SU-DHL-6 (cell line): ENCODE measurements around the gene MPRIP.

Experiments
- EZH2phosphoT487 ChIP-seq: fragments of 200-600 bp; sonication (generic), shearing (Covaris generic); conservative IDR thresholded peaks from 2 replicates; pipeline ENCODE4 v1.6.1; 2018; ENCODE audit warnings: mild to moderate bottlenecking, antibody characterized with exemption, low read length, moderate library complexity, mixed read lengths
- TF ChIP-seq, protein P1 (sequence below): fragments of 200-600 bp; sonication (generic); IDR thresholded peaks from one replicate; pipeline ENCODE4 v1.5.1; 2017; ENCODE audit warnings: antibody characterized with exemption, mild to moderate bottlenecking, low read length, moderate library complexity; ENCODE audit not compliant: insufficient read depth, poor library complexity, severe bottlenecking

DNA sequence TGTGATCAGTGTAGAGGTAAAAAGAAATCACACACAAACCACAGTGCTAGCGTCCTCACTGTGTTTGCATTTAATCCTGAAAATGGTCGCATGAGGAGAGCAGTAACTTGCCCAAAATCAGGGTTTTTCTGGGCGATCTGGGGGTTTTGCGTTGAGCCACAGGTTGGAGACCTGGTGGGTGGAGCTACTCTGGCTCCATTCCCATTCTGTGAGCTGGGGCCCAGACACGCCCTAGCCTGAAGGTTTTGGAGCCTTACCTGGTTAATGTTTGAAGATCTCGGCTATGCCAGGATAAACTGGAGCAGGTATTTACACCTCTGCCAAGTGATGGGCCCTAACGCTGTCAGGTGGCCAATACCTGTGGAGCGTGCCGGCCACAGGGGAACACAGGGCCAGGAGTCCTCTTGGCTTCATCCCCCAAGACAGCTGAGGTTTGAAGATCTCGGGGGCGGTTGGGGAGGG is 48.4 kb downstream of the MPRIP start:
- TF ChIP-seq, protein P1, sequence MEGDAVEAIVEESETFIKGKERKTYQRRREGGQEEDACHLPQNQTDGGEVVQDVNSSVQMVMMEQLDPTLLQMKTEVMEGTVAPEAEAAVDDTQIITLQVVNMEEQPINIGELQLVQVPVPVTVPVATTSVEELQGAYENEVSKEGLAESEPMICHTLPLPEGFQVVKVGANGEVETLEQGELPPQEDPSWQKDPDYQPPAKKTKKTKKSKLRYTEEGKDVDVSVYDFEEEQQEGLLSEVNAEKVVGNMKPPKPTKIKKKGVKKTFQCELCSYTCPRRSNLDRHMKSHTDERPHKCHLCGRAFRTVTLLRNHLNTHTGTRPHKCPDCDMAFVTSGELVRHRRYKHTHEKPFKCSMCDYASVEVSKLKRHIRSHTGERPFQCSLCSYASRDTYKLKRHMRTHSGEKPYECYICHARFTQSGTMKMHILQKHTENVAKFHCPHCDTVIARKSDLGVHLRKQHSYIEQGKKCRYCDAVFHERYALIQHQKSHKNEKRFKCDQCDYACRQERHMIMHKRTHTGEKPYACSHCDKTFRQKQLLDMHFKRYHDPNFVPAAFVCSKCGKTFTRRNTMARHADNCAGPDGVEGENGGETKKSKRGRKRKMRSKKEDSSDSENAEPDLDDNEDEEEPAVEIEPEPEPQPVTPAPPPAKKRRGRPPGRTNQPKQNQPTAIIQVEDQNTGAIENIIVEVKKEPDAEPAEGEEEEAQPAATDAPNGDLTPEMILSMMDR = no peak
- no peak for TF ChIP-seq EZH2phosphoT487
